Activated T-helper 17 cell treated with anti-CD3 and anti-CD28 coated beads, Interleukin-2, amount 50 U/mL, for 72 hours (primary cell): ENCODE results near the gene GNRH2. TPM values are rescaled to one million over a fixed set of nuclear protein-coding genes. Genes with fewer than 3 reads are reported as not detected.
"Not testable (repeated sequence)": the region's sequence is repeated elsewhere in the genome, so short reads cannot be mapped to it uniquely, and the experiment has no call there.

Experiments
- ATAC-seq: fragments of 150-1000 bp; cut with Tn5 transposase; replicated peaks from 2 replicates; pipeline ENCODE4 v1.10.0; 2021; ENCODE audit warnings: mild to moderate bottlenecking, moderate library complexity
- H3K27ac Mint-ChIP-seq: one replicate; pipeline ENCODE4 v1.8.0; 2022; ENCODE audit warnings: mixed read lengths
- H3K27me3 Mint-ChIP-seq: one replicate; pipeline ENCODE4 v1.8.0; 2022; ENCODE audit warnings: mixed read lengths
- H3K36me3 Mint-ChIP-seq: one replicate; pipeline ENCODE4 v1.8.0; 2022; ENCODE audit warnings: low read depth, mild to moderate bottlenecking, mixed read lengths
- H3K4me1 Mint-ChIP-seq: one replicate; pipeline ENCODE4 v1.8.0; 2022; ENCODE audit warnings: mixed read lengths
- H3K4me3 Mint-ChIP-seq: one replicate; pipeline ENCODE4 v1.8.0; 2022; ENCODE audit warnings: mild to moderate bottlenecking, mixed read lengths
- H3K9me3 Mint-ChIP-seq: one replicate; pipeline ENCODE4 v1.8.0; 2022; ENCODE audit warnings: mixed read lengths
- total RNA-seq, 2 donors: library from RNA; stranded (reverse); gene quantifications; one replicate each; pipeline ENCODE4 v1.2.3, GENCODE V29; 2022

GNRH2 gene
- total RNA-seq: 10 to 100 TPM in 1 of 2 donors, under 1 TPM in 1; 0.61 to 13.7 TPM

DNA sequence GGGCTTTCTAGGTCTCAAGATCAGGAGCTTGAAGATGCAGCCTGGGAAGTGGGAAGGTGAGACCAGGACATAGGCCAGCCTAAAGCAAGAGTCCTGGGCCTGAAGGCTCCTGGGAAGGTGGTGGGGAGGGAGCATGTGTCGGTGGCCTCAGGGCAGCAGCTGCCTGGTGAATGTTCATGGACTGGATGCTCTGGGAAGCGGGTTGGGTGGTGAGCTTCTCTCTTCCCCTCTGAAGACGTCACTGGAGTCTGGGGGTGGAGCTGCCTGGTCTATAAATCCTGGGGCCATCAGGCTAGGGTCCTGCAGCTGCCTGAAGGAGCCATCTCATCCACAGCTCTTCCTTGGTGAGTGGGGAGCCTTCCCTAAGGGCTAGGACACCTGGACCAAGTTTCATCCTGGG, at the start of gene GNRH2:
TSS of gene GNRH2 (plus strand) at position 301 of the 400 bp plus-strand sequence. CDS start 793 bp downstream, outside the sequence.
- Mint-ChIP-seq H3K27me3 (no peaks in the 10 kb centered on the region), H3K4me3 (peak within 1 kb of the TSS; percentile 97), H3K4me1 (peaks cover 11% of the 10 kb centered on the region), H3K36me3 (peaks cover 58% of the 10 kb centered on the region), H3K9me3 (no peaks in the 10 kb centered on the region), H3K27ac (peak within 1 kb of the TSS; percentile 89)
- no peak for ATAC-seq

GRCh38 chr20:2995796-2996195, 47.6 kb upstream of the GNRH2 start:
- Mint-ChIP-seq H3K27me3 (no peaks in the 10 kb centered on the region), H3K36me3 (peaks cover 80% of the 10 kb centered on the region), H3K4me1 (no peaks in the 10 kb centered on the region), H3K9me3 (no peaks in the 10 kb centered on the region), H3K27ac (peak overlapping the region; percentile 49), H3K4me3 (no peak overlapping the region)
- no peak for ATAC-seq

GRCh38 chr20:2998728-2999127, 44.7 kb upstream of the GNRH2 start:
- Mint-ChIP-seq H3K27ac (peak overlapping the region; percentile 48), H3K36me3 (peaks cover 56% of the 10 kb centered on the region), H3K4me1 (no peaks in the 10 kb centered on the region), H3K27me3 (no peaks in the 10 kb centered on the region), H3K9me3 (no peaks in the 10 kb centered on the region), H3K4me3 (no peak overlapping the region)
- no peak for ATAC-seq

- no peaks in the 10 kb centered on the region for H3K27me3 Mint-ChIP-seq
- peaks cover 49% of the 10 kb centered on the region for H3K36me3 Mint-ChIP-seq
- peak; percentile 95 for ATAC-seq
- no peaks in the 10 kb centered on the region for H3K4me1 Mint-ChIP-seq
- peak overlapping the region; percentile 28 for H3K27ac Mint-ChIP-seq
- no peak overlapping the region for H3K4me3 Mint-ChIP-seq
- no peaks in the 10 kb centered on the region for H3K9me3 Mint-ChIP-seq
These were observed 42.4 kb upstream of the GNRH2 start for GRCh38 chr20:3000852-3001523.

GRCh38 chr20:3003416-3003815, 40.0 kb upstream of the GNRH2 start:
- no peaks in the 10 kb centered on the region for H3K9me3 Mint-ChIP-seq
- H3K27ac Mint-ChIP-seq: no peak overlapping the region
- no peaks in the 10 kb centered on the region for H3K27me3 Mint-ChIP-seq
- peaks cover 55% of the 10 kb centered on the region for H3K36me3 Mint-ChIP-seq
- no peaks in the 10 kb centered on the region for H3K4me1 Mint-ChIP-seq
- H3K4me3 Mint-ChIP-seq: no peak overlapping the region
- ATAC-seq: no peak

DNA sequence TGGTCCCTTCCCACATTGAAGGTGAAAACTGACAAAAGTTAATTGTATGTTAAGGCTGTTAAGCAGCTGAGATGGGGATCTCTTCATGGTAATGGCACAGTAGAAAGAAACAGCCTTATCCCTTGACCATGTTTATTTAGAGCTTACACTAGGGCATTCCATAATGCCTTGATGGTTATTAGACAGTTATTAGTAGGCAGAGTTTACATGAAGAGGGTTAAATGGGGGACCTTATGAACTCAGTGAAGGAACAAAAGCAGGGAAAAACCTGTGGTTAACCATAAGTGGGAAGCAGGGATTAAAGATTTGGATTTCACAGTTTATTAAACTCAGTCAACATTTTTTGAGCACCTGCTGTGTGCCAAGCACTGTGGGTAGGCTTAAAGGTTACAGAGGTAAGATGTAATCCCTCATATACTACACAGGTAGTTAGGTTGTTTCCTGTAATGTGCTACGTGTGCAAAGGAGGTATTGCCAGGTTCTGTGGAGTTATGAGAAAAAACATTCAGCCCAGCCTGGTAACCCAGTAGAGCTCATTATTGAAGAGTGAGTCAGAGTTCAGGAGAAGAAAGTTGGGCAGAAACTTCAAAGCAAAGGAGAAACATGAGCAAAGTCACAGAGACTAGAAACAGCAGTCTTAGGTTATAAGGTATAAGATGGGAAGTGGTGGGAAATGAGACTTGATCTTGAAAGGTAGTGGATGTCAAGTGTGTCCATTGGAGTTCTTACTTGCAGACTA, 32.3 kb upstream of the GNRH2 start:
- Mint-ChIP-seq H3K27me3 (no peaks in the 10 kb centered on the region), H3K4me1 (peaks cover 37% of the 10 kb centered on the region), H3K9me3 (no peaks in the 10 kb centered on the region), H3K4me3 (peak overlapping the region; percentile 80), H3K27ac (peak overlapping the region; percentile 93), H3K36me3 (peaks cover 74% of the 10 kb centered on the region)
- peak; percentile 69 for ATAC-seq

DNA sequence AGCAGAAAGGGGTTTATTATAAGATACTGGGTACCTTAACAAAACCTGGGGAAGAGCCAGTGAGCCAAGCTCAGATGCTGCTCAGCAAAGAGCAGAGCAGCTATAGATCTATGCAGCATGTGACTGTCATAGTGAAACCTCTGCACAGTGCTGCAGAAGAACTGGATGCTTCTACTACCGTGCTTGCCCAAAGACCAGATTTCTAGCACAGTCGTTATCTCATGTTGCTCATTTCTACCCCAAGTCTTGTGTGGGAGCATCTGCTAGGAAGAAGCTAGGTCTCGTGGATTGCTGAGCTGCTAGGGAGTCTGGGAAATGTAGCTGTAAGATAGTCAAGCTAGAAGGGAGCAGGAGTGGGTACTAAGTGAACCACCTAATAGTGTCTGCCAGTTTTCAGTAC, 31.7 kb upstream of the GNRH2 start:
- Mint-ChIP-seq H3K4me1 (peaks cover 40% of the 10 kb centered on the region), H3K4me3 (peak overlapping the region; percentile 80), H3K36me3 (peaks cover 74% of the 10 kb centered on the region), H3K27ac (peak overlapping the region; percentile 93), H3K9me3 (no peaks in the 10 kb centered on the region), H3K27me3 (no peaks in the 10 kb centered on the region)
- peak; percentile 62 for ATAC-seq

DNA sequence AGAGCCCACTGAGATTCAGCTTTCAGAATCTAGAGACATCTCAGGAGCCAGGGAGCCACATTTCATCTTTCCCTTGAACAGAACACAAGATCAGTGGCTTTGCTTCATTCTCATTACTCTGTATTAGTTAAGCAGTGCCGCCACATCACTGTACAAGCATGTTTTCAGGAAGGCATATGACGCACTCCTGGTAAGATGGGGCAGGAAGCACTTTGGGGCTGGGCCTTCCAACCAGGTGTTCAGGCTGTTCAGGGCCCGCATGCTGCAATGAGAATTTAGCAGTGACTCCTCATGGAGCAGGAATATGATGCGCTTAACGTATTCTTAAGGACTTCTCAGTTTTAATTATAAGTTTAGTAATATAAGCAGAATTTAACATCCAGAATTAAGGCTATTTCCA, 29.7 kb upstream of the GNRH2 start:
- peak overlapping the region; percentile 80 for H3K4me3 Mint-ChIP-seq
- peaks cover 70% of the 10 kb centered on the region for H3K36me3 Mint-ChIP-seq
- H3K4me1 Mint-ChIP-seq: peaks cover 46% of the 10 kb centered on the region
- ATAC-seq: no peak
- H3K27ac Mint-ChIP-seq: peak overlapping the region; percentile 92
- no peaks in the 10 kb centered on the region for H3K27me3 Mint-ChIP-seq
- H3K9me3 Mint-ChIP-seq: no peaks in the 10 kb centered on the region

DNA sequence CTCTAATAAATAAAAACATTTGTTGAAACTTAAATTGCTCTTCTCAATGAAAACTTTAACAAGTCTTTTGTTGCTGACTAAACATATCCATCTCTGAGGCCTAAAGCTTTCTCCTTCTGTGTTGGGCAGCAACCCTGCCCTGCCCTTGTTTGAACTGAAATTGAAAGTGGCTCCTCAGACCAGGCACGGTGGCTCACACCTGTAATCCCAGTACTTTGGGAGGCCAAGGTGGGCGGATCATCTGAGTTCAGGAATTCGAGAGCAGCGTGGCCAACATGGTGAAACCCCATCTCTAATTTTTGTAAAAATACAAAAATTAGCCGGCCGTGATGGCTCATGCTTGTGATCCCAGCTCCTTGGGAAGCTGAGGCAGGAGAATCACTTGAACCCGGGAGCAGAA, 29.2 kb upstream of the GNRH2 start:
- Mint-ChIP-seq H3K27ac (peak overlapping the region; percentile 92), H3K36me3 (peaks cover 66% of the 10 kb centered on the region), H3K9me3 (no peaks in the 10 kb centered on the region)

DNA sequence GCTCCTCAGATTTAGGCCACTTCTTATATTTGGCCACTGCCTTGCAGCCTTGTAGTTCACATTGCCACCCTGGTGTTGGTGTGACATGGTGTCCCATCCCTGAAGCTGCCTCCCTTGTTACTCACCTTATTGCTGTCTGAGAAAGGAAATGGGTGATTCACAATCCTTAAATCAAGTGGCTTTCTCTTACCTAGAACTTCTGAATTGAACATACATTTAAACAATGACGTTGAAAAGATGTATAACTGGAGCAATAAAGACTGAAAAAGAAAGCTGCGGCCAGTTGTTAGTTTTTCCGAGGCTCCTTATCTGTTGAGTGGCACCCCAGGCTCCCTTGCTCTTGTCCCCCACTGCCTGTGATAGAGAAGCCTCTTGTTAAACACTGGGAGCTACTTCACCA, 28.8 kb upstream of the GNRH2 start:
- Mint-ChIP-seq H3K27me3 (no peaks in the 10 kb centered on the region), H3K27ac (peak overlapping the region; percentile 92), H3K9me3 (no peaks in the 10 kb centered on the region), H3K36me3 (peaks cover 61% of the 10 kb centered on the region), H3K4me3 (peak overlapping the region; percentile 80), H3K4me1 (peaks cover 38% of the 10 kb centered on the region)
- ATAC-seq: peak; percentile 70

More for the DNA sequence above, 29.2 kb upstream of the GNRH2 start:
- Mint-ChIP-seq H3K4me1 (peaks cover 42% of the 10 kb centered on the region), H3K4me3 (peak overlapping the region; percentile 80), H3K27me3 (no peaks in the 10 kb centered on the region)
- peak; percentile 13 for ATAC-seq

- H3K4me3 Mint-ChIP-seq: peak overlapping the region; percentile 80
- H3K27ac Mint-ChIP-seq: peak overlapping the region; percentile 92
- not testable (repeated sequence) for ATAC-seq, H3K9me3 Mint-ChIP-seq, H3K27me3 Mint-ChIP-seq
- H3K36me3 Mint-ChIP-seq: peaks cover 58% of the 10 kb centered on the region
- peaks cover 37% of the 10 kb centered on the region for H3K4me1 Mint-ChIP-seq
These were observed 28.1 kb upstream of the GNRH2 start for GRCh38 chr20:3015302-3015701.

- Mint-ChIP-seq H3K27ac (peak overlapping the region; percentile 15), H3K4me1 (peaks cover 9% of the 10 kb centered on the region), H3K36me3 (peaks cover 84% of the 10 kb centered on the region)
These were observed 22.1 kb upstream of the GNRH2 start for GRCh38 chr20:3021327-3021726.

GRCh38 chr20:3021777-3022176, 21.6 kb upstream of the GNRH2 start:
- H3K36me3 Mint-ChIP-seq: peaks cover 84% of the 10 kb centered on the region
- peaks cover 5% of the 10 kb centered on the region for H3K4me1 Mint-ChIP-seq
- H3K4me3 Mint-ChIP-seq: no peak overlapping the region
- peak overlapping the region; percentile 15 for H3K27ac Mint-ChIP-seq
- no peak for ATAC-seq
- H3K27me3 Mint-ChIP-seq: no peaks in the 10 kb centered on the region
- no peaks in the 10 kb centered on the region for H3K9me3 Mint-ChIP-seq

More at GRCh38 chr20:3021327-3021726, 22.1 kb upstream of the GNRH2 start:
- no peaks in the 10 kb centered on the region for H3K9me3 Mint-ChIP-seq
- H3K27me3 Mint-ChIP-seq: no peaks in the 10 kb centered on the region
- no peak for ATAC-seq
- H3K4me3 Mint-ChIP-seq: no peak overlapping the region

- not testable (repeated sequence) for H3K4me1 Mint-ChIP-seq, H3K4me3 Mint-ChIP-seq, H3K27me3 Mint-ChIP-seq, ATAC-seq, H3K9me3 Mint-ChIP-seq
- Mint-ChIP-seq H3K36me3 (peaks cover 84% of the 10 kb centered on the region), H3K27ac (peak overlapping the region; percentile 18)
These were observed 20.6 kb upstream of the GNRH2 start for GRCh38 chr20:3022559-3023490.
